Mesothelial cell of epicardium (in vitro differentiated cells): Measurements from ENCODE around the gene EEFSEC. TPM values are rescaled to one million over a fixed set of nuclear protein-coding genes. Genes with fewer than 3 reads are reported as not detected.

Experiments
- DNase-seq, 2 experiments: peaks; one replicate each; pipeline ENCODE4 v3.0.0; 2021; ENCODE audit warnings: low spot score in 2 of 2; ENCODE audit not compliant: unreplicated experiment in 2 of 2
- H3K27ac Mint-ChIP-seq: 2 replicates; pipeline ENCODE4 v1.8.0; 2021; ENCODE audit warnings: mixed read lengths
- H3K27me3 Mint-ChIP-seq: 2 replicates; pipeline ENCODE4 v1.8.0; 2021; ENCODE audit warnings: low read depth, mixed read lengths
- H3K36me3 Mint-ChIP-seq: 2 replicates; pipeline ENCODE4 v1.8.0; 2021; ENCODE audit warnings: mixed read lengths
- H3K4me1 Mint-ChIP-seq: 2 replicates; pipeline ENCODE4 v1.8.0; 2021; ENCODE audit warnings: mixed read lengths
- H3K4me3 Mint-ChIP-seq: 2 replicates; pipeline ENCODE4 v1.8.0; 2021; ENCODE audit warnings: mild to moderate bottlenecking, moderate library complexity, mixed read lengths
- H3K9me3 Mint-ChIP-seq: 2 replicates; pipeline ENCODE4 v1.8.0; 2021; ENCODE audit warnings: mixed read lengths
- total RNA-seq: library from RNA; stranded (reverse); gene quantifications from 3 replicates; pipeline ENCODE4 v1.2.1, GENCODE V29; 2021
- TF ChIP-seq, protein P1 (sequence below): fragments of 200-600 bp; sonication (generic); IDR thresholded peaks from one replicate; pipeline ENCODE4 v1.5.0; 2021; ENCODE audit warnings: antibody characterized with exemption; ENCODE audit not compliant: unreplicated experiment

EEFSEC gene
- total RNA-seq, 1 donor from 2014 or later = 19.4 TPM

DNA sequence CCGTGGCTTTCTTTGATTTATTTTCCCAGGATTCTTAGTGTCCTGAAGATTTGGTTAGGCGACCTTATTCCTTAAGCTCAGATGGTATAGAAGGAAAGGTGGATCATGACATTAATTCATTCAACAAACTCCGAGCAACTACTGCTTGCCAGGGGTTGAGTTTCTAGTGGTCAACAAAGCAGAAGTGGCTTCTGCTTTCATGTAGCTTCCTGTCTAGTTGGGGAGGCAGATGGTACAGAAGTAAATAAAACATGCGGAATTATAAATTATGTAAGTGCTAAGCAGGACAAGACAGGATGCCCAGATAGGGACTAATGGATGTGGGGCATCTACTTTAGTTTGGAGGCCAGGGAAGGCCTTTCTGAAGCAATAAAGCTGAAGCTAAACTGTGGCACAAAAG lies 15.6 kb downstream of the EEFSEC start:
- Mint-ChIP-seq H3K27me3 (no peaks in the 10 kb centered on the region), H3K4me3 (no peak overlapping the region), H3K9me3 (no peaks in the 10 kb centered on the region), H3K27ac (peak overlapping the region; percentile 80), H3K4me1 (peaks cover 46% of the 10 kb centered on the region), H3K36me3 (no peaks in the 10 kb centered on the region)
- TF ChIP-seq, protein P1, sequence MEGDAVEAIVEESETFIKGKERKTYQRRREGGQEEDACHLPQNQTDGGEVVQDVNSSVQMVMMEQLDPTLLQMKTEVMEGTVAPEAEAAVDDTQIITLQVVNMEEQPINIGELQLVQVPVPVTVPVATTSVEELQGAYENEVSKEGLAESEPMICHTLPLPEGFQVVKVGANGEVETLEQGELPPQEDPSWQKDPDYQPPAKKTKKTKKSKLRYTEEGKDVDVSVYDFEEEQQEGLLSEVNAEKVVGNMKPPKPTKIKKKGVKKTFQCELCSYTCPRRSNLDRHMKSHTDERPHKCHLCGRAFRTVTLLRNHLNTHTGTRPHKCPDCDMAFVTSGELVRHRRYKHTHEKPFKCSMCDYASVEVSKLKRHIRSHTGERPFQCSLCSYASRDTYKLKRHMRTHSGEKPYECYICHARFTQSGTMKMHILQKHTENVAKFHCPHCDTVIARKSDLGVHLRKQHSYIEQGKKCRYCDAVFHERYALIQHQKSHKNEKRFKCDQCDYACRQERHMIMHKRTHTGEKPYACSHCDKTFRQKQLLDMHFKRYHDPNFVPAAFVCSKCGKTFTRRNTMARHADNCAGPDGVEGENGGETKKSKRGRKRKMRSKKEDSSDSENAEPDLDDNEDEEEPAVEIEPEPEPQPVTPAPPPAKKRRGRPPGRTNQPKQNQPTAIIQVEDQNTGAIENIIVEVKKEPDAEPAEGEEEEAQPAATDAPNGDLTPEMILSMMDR = no peak
- no peak for DNase-seq

DNA sequence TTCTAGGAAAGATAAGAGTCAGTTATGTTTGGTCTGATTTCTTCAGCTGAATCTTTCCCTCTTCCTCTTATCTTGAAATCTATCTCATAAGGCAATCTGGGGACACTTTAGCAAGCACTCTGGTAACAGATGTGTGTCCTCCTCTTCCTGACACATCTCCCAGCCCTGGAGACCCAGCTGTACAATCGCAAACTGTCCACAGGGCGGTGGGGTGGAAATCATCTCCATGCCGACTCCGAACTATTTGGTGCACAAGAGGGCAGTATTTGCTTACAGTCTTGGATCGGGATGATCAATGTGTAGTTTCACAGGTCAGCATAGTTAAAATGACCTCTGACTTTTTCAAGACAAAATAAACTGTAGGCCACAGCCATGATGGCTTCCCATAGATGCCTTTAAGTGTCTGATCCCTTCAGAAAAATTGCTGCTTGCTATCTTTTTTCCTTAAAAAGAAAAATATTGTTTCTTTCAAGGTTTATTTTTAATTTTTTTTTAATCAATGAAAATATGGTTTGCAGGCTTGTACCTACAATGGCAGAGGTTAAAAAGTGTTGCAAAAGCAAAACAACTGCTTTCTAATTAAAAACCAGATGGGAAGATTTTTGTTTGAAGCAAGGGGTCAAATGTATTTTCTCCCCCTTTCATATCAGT lies 17.7 kb downstream of the EEFSEC start:
- Mint-ChIP-seq H3K27me3 (no peaks in the 10 kb centered on the region), H3K4me3 (no peak overlapping the region), H3K4me1 (peaks cover 60% of the 10 kb centered on the region), H3K27ac (peak overlapping the region; percentile 78), H3K9me3 (no peaks in the 10 kb centered on the region), H3K36me3 (no peaks in the 10 kb centered on the region)
- peak; percentile 39 to 68 for DNase-seq
- TF ChIP-seq, protein P1 = peak; percentile 46

DNA sequence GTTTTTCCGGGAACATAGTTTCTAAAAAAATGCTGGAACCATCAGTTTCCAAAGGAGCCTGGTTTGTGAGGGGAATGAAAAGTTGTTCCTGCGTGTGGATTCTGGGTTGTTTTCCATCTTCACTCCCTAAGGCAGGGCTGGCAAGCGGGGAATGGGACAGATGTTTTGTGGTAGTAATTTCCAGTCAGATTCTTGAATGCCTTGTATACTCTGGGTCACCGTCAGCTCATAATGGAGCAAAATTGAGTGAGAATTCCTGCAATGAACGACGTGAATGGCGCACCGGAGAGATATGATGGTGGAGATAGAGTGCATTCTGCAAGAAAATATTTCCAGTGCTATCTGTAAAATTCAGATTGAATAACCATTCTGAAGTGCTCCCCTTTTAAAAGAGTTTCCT lies 19.9 kb downstream of the EEFSEC start:
- Mint-ChIP-seq H3K4me1 (peaks cover 57% of the 10 kb centered on the region), H3K36me3 (no peaks in the 10 kb centered on the region), H3K9me3 (no peaks in the 10 kb centered on the region), H3K4me3 (no peak overlapping the region), H3K27me3 (no peaks in the 10 kb centered on the region), H3K27ac (peak overlapping the region; percentile 73)
- no peak for DNase-seq
- TF ChIP-seq, protein P1 = no peak

DNA sequence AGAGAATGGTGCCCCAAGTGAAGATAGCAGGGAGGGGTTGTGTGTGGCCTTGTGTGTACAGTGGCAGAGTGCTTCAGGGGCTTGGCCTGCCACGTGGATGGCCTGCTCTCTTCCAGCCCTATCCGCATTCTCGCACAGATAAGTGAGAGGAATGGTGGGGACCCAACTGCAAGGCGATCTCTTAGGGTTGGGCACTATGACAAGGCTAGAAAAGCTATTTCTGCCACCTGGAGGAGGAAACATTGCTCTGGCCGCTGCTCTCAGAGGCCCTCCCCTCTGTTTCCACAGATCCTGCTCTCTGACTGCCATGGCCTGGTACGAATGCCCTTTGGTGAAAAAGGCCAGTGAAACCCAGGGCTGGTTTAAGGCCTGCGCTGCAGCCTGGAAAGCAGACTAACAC lies 20.6 kb downstream of the EEFSEC start:
- Mint-ChIP-seq H3K4me1 (peaks cover 57% of the 10 kb centered on the region), H3K36me3 (no peaks in the 10 kb centered on the region), H3K27ac (peak overlapping the region; percentile 84), H3K9me3 (no peaks in the 10 kb centered on the region), H3K4me3 (no peak overlapping the region), H3K27me3 (no peaks in the 10 kb centered on the region)
- no peak for DNase-seq
- TF ChIP-seq, protein P1 = no peak

DNA sequence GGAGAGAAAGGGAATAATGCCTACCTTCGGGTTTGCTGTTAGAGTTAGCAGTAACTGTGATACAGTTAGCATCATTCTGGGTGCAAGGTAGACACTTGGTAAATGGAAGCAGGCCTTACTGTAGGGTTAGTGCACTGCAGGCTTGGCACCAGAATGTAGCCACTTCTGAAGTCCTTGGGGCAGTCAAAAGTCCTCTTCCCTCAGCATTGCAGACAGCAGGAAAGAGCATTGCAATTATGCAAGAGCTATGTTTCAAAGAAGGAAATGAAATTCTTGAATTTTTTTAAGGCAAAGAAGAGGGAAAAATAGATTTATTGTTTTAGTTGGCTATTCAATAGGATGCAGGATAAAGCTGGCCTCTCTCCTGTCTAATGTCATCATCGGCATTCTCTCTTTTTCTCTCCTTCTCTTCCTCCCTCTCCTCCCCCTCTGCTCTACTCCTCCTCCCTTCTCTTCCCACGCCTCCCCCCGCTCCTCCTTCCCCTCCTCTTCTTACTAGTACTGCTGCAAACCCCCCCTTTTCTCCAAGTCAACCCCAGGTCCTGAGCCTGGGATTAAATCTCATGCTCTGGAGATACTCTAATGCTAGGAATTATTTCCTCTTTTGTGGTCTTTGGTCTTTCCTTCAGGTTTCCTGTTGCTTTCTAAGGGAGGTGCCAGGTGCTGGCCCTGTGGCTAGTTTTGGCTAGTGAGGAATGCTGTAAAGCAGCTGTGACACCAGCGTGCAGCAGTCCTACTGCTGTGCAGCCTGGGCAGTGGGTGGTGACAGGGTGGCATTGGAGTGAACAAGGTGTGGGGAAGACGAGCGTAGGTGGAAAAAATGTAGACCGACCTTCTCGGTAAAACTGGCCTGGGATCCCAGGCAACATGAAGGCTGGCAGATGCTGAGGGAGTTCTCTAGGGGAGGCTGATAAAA lies 21.7 kb downstream of the EEFSEC start:
- Mint-ChIP-seq H3K27me3 (no peaks in the 10 kb centered on the region), H3K9me3 (no peaks in the 10 kb centered on the region), H3K4me1 (peaks cover 66% of the 10 kb centered on the region), H3K36me3 (no peaks in the 10 kb centered on the region), H3K27ac (peak overlapping the region; percentile 84), H3K4me3 (no peak overlapping the region)
- no peak for DNase-seq
- TF ChIP-seq, protein P1 = no peak
